HG02870 (cell line): Measurements from ENCODE around the gene ROR2.
"Not testable (repeated sequence)": the region's sequence is repeated elsewhere in the genome, so short reads cannot be mapped to it uniquely, and the experiment has no call there.

Experiments
- ATAC-seq: cut with Tn5 transposase; IDR thresholded peaks from one replicate; pipeline ENCODE4 v1.9.1; 2021; ENCODE audit warnings: mild to moderate bottlenecking, moderate library complexity; ENCODE audit not compliant: unreplicated experiment

ROR2 gene

DNA sequence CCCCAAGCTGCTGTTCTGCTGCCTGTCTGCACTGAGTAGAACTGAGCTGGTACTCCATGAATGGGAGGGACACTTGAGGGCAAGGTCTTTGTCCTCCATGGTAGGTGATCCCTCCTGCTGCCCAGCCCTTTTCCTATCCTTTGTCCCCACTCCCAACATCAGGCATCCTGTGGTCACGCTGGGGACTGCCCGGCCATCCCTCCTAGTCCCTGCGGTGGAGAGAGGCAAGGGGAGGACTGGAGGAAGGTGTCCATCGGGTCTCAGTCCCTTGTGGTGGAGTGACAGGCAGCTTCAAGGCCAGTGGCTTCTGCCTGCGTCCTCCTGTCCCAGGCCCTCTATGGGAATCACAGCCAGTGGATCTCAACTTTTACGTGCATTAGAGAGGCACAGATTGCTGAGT lies 25.9 kb downstream of the ROR2 start:
- no peak for ATAC-seq

GRCh38 chr9:91923145-91923544 lies 26.9 kb downstream of the ROR2 start:
- no peak for ATAC-seq

GRCh38 chr9:91921371-91921770 lies 28.7 kb downstream of the ROR2 start:
- ATAC-seq = no peak

GRCh38 chr9:91920630-91921350 lies 29.2 kb downstream of the ROR2 start:
- ATAC-seq = no peak

DNA sequence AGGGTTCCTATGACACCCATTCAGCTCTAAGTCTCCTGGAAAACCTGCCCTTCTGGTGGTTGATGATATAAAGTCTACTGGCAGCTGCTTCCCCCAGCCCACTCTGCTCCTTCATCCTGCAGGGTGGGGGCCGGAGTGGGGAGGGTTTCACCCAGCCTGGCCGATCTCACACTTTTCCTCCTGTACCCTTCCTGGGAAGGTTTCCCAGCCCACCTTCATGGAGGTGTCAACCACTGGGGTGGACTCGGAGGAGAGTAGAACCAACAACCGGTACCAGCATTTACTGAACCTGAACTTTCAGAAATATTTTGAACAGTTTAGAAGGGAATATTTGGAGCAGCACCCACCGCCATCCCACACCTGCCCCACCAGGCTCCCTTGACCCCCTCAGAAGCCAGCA lies 30.4 kb downstream of the ROR2 start:
- ATAC-seq = no peak

DNA sequence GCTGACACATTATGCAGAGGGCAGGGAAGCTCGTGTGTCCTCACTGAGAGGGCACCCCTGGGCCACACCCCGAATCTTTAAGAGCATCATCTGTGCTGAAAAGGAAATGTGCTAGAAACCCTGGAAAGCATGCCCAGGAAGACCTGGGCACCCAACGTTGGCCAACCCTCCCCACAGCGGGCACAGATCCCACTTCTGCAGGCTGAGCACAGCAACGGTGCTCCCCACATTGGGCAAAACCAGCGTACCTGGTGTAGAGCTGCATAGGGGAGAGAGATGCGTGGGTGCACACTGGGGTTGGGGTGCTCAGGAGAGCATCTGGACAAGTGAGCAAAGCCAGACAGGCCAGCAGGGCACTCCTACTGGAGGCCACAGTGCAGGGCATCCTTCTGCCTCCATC lies 32.6 kb downstream of the ROR2 start:
- no peak for ATAC-seq

DNA sequence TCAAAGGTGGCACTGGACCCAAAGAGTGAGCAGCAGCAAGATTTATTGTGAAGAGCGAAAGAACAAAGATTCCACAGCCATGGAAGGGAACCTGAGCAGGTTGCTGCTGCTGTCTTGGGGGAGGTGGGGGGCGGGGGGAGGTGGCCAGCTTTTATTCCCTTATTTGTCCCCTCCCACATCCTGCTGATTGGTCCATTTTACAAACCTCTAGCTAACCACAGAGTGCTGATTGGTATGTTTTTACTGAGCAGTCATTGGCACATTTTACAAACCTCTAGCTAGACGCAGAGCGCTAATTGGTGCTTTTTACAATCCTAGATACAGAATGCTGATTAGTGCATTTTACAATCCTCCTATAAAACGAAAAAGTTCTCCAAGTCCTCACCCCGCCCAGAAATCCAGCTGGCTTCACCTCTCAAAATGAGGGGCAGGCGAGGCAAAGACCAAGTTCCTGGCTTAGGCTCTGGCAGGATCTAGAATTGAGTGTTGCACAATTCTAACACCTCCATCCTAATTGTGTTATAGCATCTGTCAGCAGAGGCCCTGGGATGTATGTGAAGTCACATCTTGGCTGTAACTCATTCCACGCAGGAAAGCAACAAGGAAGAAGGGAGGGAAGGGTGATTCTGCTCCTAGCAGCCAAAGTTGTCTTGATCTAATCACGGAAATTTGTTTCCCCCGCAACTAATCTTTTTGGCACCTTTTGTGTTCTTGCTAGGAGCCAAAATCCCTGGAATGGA lies 34.3 kb downstream of the ROR2 start:
- no peak for ATAC-seq

DNA sequence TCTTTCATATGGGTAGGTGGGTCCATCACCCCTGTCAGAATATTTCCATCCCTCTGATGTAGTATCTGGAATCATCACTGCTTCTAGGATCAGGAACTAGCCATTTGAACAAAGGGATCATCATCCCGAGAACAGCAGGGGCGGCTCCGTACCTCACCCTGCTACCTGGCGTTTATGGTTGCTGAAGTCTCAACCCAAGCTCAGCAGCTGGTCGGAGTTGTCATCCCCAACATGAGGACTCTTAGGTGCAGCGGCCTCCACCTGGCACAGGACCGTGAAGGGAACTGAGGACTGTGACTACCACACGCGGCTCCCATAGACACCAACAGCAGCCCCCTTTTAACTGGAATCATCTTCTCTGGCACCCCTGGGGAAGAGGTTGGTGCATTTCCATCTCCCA lies 35.1 kb downstream of the ROR2 start:
- no peak for ATAC-seq

GRCh38 chr9:91914404-91914803 lies 35.6 kb downstream of the ROR2 start:
- no peak for ATAC-seq

DNA sequence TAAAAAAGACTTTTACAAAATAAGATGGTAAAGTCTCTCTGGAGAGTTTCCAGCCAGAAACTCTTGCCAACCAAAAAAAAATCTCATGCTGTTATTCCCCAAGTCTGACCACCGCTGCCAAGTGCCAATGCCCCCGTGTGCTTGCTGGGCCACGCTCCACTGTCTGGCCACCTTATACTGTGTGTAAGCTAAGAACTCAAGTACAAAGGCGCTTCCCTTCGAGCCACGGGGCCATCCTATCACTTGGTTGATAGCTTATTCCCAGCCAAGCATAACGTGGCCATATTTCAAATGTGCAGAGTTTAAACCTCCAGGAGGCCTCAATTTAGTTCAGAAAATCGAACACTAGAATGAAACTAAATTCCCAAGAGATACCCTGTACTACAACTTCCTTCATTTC lies 36.0 kb downstream of the ROR2 start:
- ATAC-seq = no peak

GRCh38 chr9:91913096-91913495 lies 36.9 kb downstream of the ROR2 start:
- ATAC-seq = no peak

DNA sequence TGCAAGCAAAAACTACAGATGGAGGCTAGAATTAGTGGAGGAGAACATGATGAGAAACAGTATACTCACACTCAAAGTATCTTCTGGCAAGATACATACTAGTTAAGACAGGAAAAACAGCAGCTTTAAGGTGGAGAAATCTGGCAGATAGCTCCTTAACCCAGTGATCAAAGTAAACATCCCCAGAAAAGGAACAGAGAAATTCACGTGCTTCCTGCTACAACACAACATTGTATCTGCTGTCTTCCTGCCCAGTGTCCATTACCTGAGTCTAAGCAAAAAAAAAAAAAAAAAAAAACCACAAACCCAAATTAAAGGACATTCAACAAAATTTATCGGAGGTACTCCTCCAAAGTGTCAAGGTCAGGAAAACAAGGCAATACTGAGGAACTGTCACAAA lies 38.4 kb downstream of the ROR2 start:
- ATAC-seq = no peak

DNA sequence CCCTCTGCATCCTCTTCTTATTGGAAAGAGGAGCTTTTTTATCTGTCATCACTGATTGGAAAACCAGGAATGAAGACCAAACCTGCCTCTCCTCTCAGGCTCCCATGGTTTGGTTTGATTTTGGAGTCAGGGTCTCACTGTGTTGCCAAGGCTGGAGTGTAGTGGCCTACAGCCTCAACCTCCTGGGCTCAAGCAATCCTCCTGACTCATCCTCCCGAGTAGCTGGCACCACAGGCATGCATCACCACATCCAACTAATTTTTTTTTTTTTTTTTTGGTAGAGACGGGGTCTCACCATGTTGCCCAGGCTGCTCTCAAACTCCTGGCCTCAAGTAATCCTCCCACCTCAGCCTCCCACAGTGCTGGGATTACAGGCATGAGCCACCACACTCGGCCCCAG lies 40.8 kb downstream of the ROR2 start:
- ATAC-seq = not testable (repeated sequence)

DNA sequence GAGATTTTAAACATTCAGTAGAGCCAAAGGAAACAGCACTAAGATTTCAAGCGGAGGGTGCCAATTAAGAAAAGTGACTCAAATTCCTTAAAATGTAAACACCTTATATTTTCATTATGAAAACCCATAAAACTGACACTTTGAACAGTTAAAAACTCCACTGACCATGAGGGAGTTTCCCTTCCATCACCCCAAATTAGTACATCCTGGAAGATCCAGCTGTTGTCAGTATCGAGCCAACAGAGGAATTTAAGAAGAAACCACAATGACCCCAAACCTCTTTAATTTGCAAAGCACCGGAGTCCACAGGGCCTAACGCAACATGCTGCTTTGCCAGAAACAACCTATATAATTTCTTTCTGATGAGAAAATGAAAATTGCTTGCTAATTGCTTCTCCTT lies 41.3 kb downstream of the ROR2 start:
- ATAC-seq = no peak

GRCh38 chr9:91908293-91908623 lies 41.8 kb downstream of the ROR2 start:
- no peak for ATAC-seq

GRCh38 chr9:91907484-91908292 lies 42.3 kb downstream of the ROR2 start:
- ATAC-seq = no peak

DNA sequence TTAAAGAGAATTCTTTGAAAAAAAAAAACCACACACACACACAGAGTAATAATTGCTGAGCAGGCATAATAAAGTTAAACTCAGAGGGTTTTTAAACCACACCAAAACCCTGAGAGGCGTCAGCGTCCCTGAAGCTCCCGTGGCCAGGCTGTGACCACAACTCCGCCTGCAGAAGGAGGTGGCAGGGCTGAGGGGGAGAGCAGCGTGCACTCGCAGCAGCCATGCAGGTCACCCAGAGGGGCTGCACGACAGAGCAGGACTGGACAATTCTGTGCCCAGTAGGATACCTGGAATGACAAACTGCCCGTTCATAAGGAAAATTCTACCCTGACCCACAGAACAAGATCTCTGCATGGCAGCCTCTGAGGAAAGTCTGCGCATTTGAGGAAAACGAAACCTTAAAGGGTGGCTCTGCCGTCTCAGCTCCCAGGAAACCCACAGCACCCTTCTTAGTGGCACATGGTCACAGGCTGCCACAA lies 44.0 kb downstream of the ROR2 start:
- no peak for ATAC-seq

DNA sequence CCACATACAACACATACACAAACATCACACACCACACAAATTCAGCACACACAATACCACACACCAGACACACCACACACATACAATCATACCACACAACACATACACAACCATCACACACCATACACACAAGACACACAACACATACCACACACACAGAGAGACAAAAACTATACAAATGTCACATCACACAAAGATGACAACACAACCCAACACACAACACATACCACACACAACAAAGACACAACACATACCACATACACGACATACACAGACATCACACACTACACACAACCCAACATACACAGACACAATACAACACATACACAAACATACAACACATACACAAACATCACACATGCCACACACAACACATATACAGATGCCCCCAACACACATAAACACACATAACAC lies 44.8 kb downstream of the ROR2 start:
- no peak for ATAC-seq

DNA sequence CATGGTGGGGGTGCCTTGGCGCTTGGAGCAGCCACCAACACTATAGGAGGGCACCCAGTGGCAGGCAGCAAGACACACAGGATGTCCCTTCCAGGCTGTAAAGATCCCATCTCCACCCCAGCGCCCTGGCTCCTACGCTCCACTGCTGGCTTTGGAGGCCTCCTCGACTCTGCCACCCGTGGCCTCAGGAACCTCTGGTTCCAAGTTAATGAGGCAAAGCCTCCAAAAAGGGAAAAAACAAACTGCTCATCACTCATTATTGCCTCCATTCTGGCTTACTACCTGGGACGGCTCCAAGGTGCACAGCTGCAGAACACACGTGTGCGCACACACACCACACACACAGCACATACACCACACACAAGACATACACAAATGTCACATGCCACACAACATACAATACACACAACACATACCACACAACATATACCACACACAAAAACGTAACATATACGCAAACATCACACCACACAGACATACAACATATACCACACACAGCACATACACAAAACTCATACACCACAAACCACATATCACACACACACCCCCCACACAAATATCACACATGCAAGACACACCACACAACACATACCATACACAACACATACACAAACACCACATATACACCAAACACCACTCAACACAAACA lies 45.3 kb downstream of the ROR2 start:
- ATAC-seq = no peak

GRCh38 chr9:91903126-91903911 lies 46.7 kb downstream of the ROR2 start:
- no peak for ATAC-seq
